Measurements from ENCODE around the gene TOX2.

TOX2 gene

GRCh38 chr20:43959079-43959919 lies 44.6 kb downstream of the TOX2 start:
- no peak for FAIRE-seq

GRCh38 chr20:43959920-43960227 lies 45.2 kb downstream of the TOX2 start:
- FAIRE-seq = no peak

- FAIRE-seq = no peak
Observed at GRCh38 chr20:43960231-43960630, 45.6 kb downstream of the TOX2 start.

GRCh38 chr20:43961116-43961515 lies 46.5 kb downstream of the TOX2 start:
- no peak for FAIRE-seq

GRCh38 chr20:43961541-43962471 lies 47.2 kb downstream of the TOX2 start:
- FAIRE-seq = no peak

- FAIRE-seq = no peak
Observed at GRCh38 chr20:43962530-43962929, 47.9 kb downstream of the TOX2 start.

- FAIRE-seq = no peak
Observed at GRCh38 chr20:43963233-43963632, 48.6 kb downstream of the TOX2 start.

- FAIRE-seq = no peak
Observed at GRCh38 chr20:43963872-43964791, 49.5 kb downstream of the TOX2 start.

- FAIRE-seq = no peak
Observed at GRCh38 chr20:43968341-43969000, 53.8 kb downstream of the TOX2 start.

GRCh38 chr20:43969028-43969447 lies 54.4 kb downstream of the TOX2 start:
- no peak for FAIRE-seq

- FAIRE-seq = no peak
Observed at GRCh38 chr20:43969501-43970182, 55.0 kb downstream of the TOX2 start.

- FAIRE-seq = no peak
Observed at GRCh38 chr20:43971267-43971666, 56.6 kb downstream of the TOX2 start.

GRCh38 chr20:43972051-43972450 lies 57.4 kb downstream of the TOX2 start:
- no peak for FAIRE-seq

GRCh38 chr20:43972692-43973091 lies 58.0 kb downstream of the TOX2 start:
- FAIRE-seq = no peak

GRCh38 chr20:43973231-43973630 lies 58.6 kb downstream of the TOX2 start:
- no peak for FAIRE-seq

GRCh38 chr20:43973671-43974450 lies 59.2 kb downstream of the TOX2 start:
- no peak for FAIRE-seq

GRCh38 chr20:43974695-43975094 lies 60.0 kb downstream of the TOX2 start:
- FAIRE-seq = no peak

- no peak for FAIRE-seq
Observed at GRCh38 chr20:43975096-43975768, 60.6 kb downstream of the TOX2 start.

- FAIRE-seq = no peak
Observed at GRCh38 chr20:43976547-43976946, 61.9 kb downstream of the TOX2 start.

GRCh38 chr20:43977252-43977651 lies 62.6 kb downstream of the TOX2 start:
- FAIRE-seq = no peak

Data from G401.6 (cell line).